ENCODE results near the gene DHTKD1.
"Not testable (repeated sequence)": the region's sequence is repeated elsewhere in the genome, so short reads cannot be mapped to it uniquely, and the experiment has no call there.

- not testable (repeated sequence) for TF ChIP-seq CTCF (conservative IDR thresholded peaks at IDR 0.05; ENCODE audit: low read length); EZH2phosphoT487 (IDR thresholded peaks at IDR 0.05; ENCODE audit: borderline replicate concordance)
These were observed 2.7 kb downstream of the DHTKD1 start for GRCh38 chr10:12071441-12071840.
